ENCODE measurements around the gene TMED7.
"Not testable (repeated sequence)": the region's sequence is repeated elsewhere in the genome, so short reads cannot be mapped to it uniquely, and the experiment has no call there.

DNA sequence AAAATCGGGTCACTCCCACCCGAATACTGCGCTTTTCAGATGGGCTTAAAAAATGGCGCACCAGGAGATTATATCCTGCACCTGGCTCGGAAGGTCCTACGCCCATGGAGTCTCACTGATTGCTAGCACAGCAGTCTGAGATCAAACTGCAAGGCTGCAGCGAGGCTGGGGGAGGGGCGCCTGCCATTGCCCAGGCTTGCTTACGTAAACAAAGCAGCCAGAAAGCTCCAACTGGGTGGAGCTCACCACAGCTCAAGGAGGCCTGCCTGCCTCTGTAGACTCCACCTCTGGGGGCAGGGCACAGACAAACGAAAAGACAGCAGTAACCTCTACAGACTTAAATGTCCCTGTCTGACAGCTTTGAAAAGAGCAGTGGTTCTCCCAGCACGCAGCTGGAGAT, 48.9 kb upstream of the TMED7 start:
- not testable (repeated sequence) for TF ChIP-seq CTCF (conservative IDR thresholded peaks at IDR 0.05 in 1 of 2, IDR thresholded peaks at IDR 0.05 in 1 of 2; ENCODE audit: extremely low read depth in 1 of 2, insufficient read depth in 1 of 2, low read depth in 1 of 2, low read length in 2 of 2); EZH2 (IDR thresholded peaks at IDR 0.05; ENCODE audit: borderline replicate concordance, low read length)

All from mammary epithelial cell (primary cell).